GM23338 (cell line): Measurements from ENCODE around the gene C1QBP. TPM values are rescaled to one million over a fixed set of nuclear protein-coding genes. Genes with fewer than 3 reads are reported as not detected.

Experiments used
- ATAC-seq: fragments of 200-7000 bp; cut with Tn5 transposase; 3 replicates; pipeline ENCODE4 v1.9.1; 2020
- DNase-seq: peaks from one replicate; pipeline ENCODE4 v3.0.0-alpha.2; 2015; ENCODE audit warnings: low spot score
- H2AFZ ChIP-seq: fragments of 200-600 bp; sonication (generic); 2 replicates; pipeline ENCODE4 v1.8.0; 2016; ENCODE audit warnings: antibody characterized with exemption, mild to moderate bottlenecking, moderate library complexity
- H3F3A ChIP-seq: fragments of 200-600 bp; sonication (generic); replicated peaks from 2 replicates; pipeline ENCODE4 v1.8.0; 2017; ENCODE audit warnings: antibody characterized with exemption, mixed run types, low read depth
- H3K27ac ChIP-seq: fragments of 200-600 bp; sonication (generic); 2 replicates; pipeline ENCODE4 v1.6.1; 2016; ENCODE audit warnings: low read depth
- H3K27me3 ChIP-seq: fragments of 200-600 bp; sonication (generic); 2 replicates; pipeline ENCODE4 v1.8.0; 2016; ENCODE audit warnings: mild to moderate bottlenecking, mixed run types, moderate library complexity; ENCODE audit not compliant: insufficient read depth
- H3K36me3 ChIP-seq: fragments of 200-600 bp; sonication (generic); 2 replicates; pipeline ENCODE4 v1.8.0; 2016; ENCODE audit warnings: mild to moderate bottlenecking; ENCODE audit not compliant: insufficient read depth
- H3K4me1 ChIP-seq: fragments of 200-600 bp; sonication (generic); 2 replicates; pipeline ENCODE4 v1.8.0; 2016; ENCODE audit warnings: mild to moderate bottlenecking, moderate library complexity; ENCODE audit not compliant: insufficient read depth
- H3K4me2 ChIP-seq: fragments of 200-600 bp; sonication (generic); 2 replicates; pipeline ENCODE4 v1.7.1; 2017; ENCODE audit warnings: mixed run types
- H3K4me3 ChIP-seq: fragments of 200-600 bp; sonication (generic); 2 replicates; pipeline ENCODE4 v1.6.1; 2016; ENCODE audit warnings: mixed run types
- H3K79me2 ChIP-seq: fragments of 200-600 bp; sonication (generic); replicated peaks from 2 replicates; pipeline ENCODE4 v1.8.0; 2017; ENCODE audit warnings: mild to moderate bottlenecking; ENCODE audit not compliant: insufficient read depth
- H3K9me2 ChIP-seq: fragments of 200-600 bp; sonication (generic); 2 replicates; pipeline ENCODE4 v1.8.0; 2017; ENCODE audit not compliant: insufficient read depth
- H4K20me1 ChIP-seq: fragments of 200-600 bp; sonication (generic); replicated peaks from 2 replicates; pipeline ENCODE4 v1.8.0; 2017; ENCODE audit warnings: mild to moderate bottlenecking; ENCODE audit not compliant: insufficient read depth
- H3K27ac Mint-ChIP-seq: 2 replicates; pipeline ENCODE4 v1.8.0; 2020; ENCODE audit warnings: inconsistent platforms, mild to moderate bottlenecking, moderate library complexity, mixed read lengths
- H3K27me3 Mint-ChIP-seq: 3 replicates; pipeline ENCODE4 v1.8.0; 2022; ENCODE audit warnings: low read depth, mild to moderate bottlenecking, moderate library complexity, mixed read lengths, inconsistent platforms; ENCODE audit not compliant: insufficient read depth, poor library complexity
- H3K36me3 Mint-ChIP-seq: 3 replicates; pipeline ENCODE4 v1.8.0; 2021; ENCODE audit warnings: low read depth, mild to moderate bottlenecking, inconsistent platforms, moderate library complexity, mixed read lengths
- H3K4me1 Mint-ChIP-seq: 3 replicates; pipeline ENCODE4 v1.8.0; 2020; ENCODE audit warnings: mild to moderate bottlenecking, inconsistent platforms, mixed read lengths
- H3K4me3 Mint-ChIP-seq: 3 replicates; pipeline ENCODE4 v1.8.0; 2021; ENCODE audit warnings: moderate library complexity, mild to moderate bottlenecking, inconsistent platforms, mixed read lengths
- H3K9me3 Mint-ChIP-seq: 3 replicates; pipeline ENCODE4 v1.8.0; 2020; ENCODE audit warnings: moderate library complexity, mild to moderate bottlenecking, inconsistent platforms, mixed read lengths
- CREB1 ChIP-seq: fragments of 250-450 bp; sonication (Bioruptor Pico); IDR thresholded peaks from 2 replicates; pipeline ENCODE4 v1.5.0; 2020; ENCODE audit warnings: low read depth, mild to moderate bottlenecking, moderate library complexity
- EZH2 ChIP-seq: fragments of 200-600 bp; sonication (generic); IDR thresholded peaks from one replicate; pipeline ENCODE4 v1.8.0; 2017; ENCODE audit warnings: antibody characterized with exemption, mild to moderate bottlenecking, low read depth; ENCODE audit not compliant: unreplicated experiment
- EZH2phosphoT487 ChIP-seq: fragments of 200-600 bp; sonication (generic); IDR thresholded peaks from one replicate; pipeline ENCODE4 v1.8.1; 2018; ENCODE audit warnings: antibody characterized with exemption; ENCODE audit not compliant: unreplicated experiment
- JUNB ChIP-seq: IDR thresholded peaks from one replicate; pipeline ENCODE4 v1.6.1; 2016; ENCODE audit warnings: antibody characterized with exemption; ENCODE audit not compliant: unreplicated experiment
- STAT1 ChIP-seq: IDR thresholded peaks from one replicate; pipeline ENCODE4 v1.6.1; 2016; ENCODE audit warnings: antibody characterized with exemption; ENCODE audit not compliant: unreplicated experiment
- ZNF114 ChIP-seq: fragments of 250-450 bp; sonication (Bioruptor Pico); IDR thresholded peaks from 2 replicates; pipeline ENCODE4 v1.5.0; 2020; ENCODE audit warnings: mild to moderate bottlenecking, moderate library complexity
- ZNF331 ChIP-seq: fragments of 250-450 bp; sonication (Bioruptor Pico); IDR thresholded peaks from 2 replicates; pipeline ENCODE4 v1.5.0; 2020; ENCODE audit warnings: low read depth, mild to moderate bottlenecking, moderate library complexity
- polyA plus RNA-seq: library from polyadenylated mRNA; unstranded; fragments of >200 nt; fragmentation: Nextera tagmentation; extraction: Ambion mirVana; gene quantifications from 2 replicates; pipeline ENCODE4 v1.2.1, GENCODE V29; 2016
- total RNA-seq: library from RNA; depleted of rRNA; stranded (reverse); fragments of >200 nt; shearing (Covaris generic); gene quantifications from 2 replicates; pipeline ENCODE4 v1.2.3, GENCODE V29; 2014
- TF ChIP-seq, protein P1 (sequence below), 2 experiments: fragments of 200-600 bp in 1 of 2; sonication (generic) in 1 of 2; conservative IDR thresholded peaks; 2 replicates each; pipeline versions ENCODE4 v1.5.1 to v1.6.1; 2016 to 2017; ENCODE audit warnings: antibody characterized with exemption in 2 of 2, low read depth in 2 of 2, mild to moderate bottlenecking in 2 of 2, moderate library complexity in 1 of 2
- TF ChIP-seq, protein P2 (sequence below): IDR thresholded peaks from one replicate; pipeline ENCODE4 v1.6.1; 2018; ENCODE audit warnings: antibody characterized with exemption; ENCODE audit not compliant: unreplicated experiment

The C1QBP gene
- total and polyA plus RNA-seq, 2 experiments from 2014 or later, result 478 to 704 TPM

DNA sequence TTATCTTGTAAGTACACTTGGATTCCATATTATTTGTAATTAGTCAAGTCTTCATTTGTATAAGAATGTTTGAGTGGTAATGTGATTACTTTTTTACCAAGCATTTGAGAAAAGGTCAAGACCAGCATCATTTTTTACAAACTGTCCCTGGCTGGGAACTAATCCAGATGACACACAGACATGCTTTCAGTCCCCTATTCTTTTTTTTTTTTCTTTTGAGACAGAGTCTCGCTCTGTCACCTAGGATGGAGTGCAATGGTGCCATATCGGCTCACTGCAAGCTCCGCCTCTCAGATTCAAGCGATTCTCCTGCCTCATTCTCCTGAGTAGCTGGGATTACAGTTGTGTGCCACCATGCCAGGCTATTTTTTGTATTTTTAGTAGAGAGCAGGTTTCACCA lies 42.5 kb upstream of the C1QBP start:
- Histone ChIP-seq H3K79me2 (peaks cover 78% of the 10 kb centered on the region), H3K4me3 (no peak overlapping the region), H3K27ac (no peak overlapping the region), H3K9me2 (no peaks in the 10 kb centered on the region), H3K36me3 (peaks cover 38% of the 10 kb centered on the region), H2AFZ (no peak overlapping the region), H3F3A (no peaks in the 10 kb centered on the region), H3K27me3 (no peaks in the 10 kb centered on the region), H4K20me1 (peaks cover 8% of the 10 kb centered on the region; the same call in 1 of the 2 replicates), H3K4me2 (no peak overlapping the region), H3K4me1 (0 out of 2 replicates have a peak, but pooled peaks cover 8% of the 10 kb centered on the region)
- Mint-ChIP-seq H3K36me3 (peaks cover 71% of the 10 kb centered on the region), H3K27me3 (peaks cover 7% of the 10 kb centered on the region), H3K27ac (no peak overlapping the region), H3K4me1 (no peaks in the 10 kb centered on the region), H3K9me3 (no peaks in the 10 kb centered on the region), H3K4me3 (no peak overlapping the region)
- TF ChIP-seq, protein P1, sequence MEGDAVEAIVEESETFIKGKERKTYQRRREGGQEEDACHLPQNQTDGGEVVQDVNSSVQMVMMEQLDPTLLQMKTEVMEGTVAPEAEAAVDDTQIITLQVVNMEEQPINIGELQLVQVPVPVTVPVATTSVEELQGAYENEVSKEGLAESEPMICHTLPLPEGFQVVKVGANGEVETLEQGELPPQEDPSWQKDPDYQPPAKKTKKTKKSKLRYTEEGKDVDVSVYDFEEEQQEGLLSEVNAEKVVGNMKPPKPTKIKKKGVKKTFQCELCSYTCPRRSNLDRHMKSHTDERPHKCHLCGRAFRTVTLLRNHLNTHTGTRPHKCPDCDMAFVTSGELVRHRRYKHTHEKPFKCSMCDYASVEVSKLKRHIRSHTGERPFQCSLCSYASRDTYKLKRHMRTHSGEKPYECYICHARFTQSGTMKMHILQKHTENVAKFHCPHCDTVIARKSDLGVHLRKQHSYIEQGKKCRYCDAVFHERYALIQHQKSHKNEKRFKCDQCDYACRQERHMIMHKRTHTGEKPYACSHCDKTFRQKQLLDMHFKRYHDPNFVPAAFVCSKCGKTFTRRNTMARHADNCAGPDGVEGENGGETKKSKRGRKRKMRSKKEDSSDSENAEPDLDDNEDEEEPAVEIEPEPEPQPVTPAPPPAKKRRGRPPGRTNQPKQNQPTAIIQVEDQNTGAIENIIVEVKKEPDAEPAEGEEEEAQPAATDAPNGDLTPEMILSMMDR (conservative IDR thresholded peaks at IDR 0.05; ENCODE audit: low read depth in 2 of 2), result no peak
- TF ChIP-seq EZH2 (no peak), CREB1 (CRISPR knock-in tag) (no peak), EZH2phosphoT487 (no peak), JUNB (no peak), ZNF114 (CRISPR knock-in tag) (no peak), ZNF331 (CRISPR knock-in tag) (no peak)
- TF ChIP-seq, protein P2, sequence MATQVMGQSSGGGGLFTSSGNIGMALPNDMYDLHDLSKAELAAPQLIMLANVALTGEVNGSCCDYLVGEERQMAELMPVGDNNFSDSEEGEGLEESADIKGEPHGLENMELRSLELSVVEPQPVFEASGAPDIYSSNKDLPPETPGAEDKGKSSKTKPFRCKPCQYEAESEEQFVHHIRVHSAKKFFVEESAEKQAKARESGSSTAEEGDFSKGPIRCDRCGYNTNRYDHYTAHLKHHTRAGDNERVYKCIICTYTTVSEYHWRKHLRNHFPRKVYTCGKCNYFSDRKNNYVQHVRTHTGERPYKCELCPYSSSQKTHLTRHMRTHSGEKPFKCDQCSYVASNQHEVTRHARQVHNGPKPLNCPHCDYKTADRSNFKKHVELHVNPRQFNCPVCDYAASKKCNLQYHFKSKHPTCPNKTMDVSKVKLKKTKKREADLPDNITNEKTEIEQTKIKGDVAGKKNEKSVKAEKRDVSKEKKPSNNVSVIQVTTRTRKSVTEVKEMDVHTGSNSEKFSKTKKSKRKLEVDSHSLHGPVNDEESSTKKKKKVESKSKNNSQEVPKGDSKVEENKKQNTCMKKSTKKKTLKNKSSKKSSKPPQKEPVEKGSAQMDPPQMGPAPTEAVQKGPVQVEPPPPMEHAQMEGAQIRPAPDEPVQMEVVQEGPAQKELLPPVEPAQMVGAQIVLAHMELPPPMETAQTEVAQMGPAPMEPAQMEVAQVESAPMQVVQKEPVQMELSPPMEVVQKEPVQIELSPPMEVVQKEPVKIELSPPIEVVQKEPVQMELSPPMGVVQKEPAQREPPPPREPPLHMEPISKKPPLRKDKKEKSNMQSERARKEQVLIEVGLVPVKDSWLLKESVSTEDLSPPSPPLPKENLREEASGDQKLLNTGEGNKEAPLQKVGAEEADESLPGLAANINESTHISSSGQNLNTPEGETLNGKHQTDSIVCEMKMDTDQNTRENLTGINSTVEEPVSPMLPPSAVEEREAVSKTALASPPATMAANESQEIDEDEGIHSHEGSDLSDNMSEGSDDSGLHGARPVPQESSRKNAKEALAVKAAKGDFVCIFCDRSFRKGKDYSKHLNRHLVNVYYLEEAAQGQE, result no peak
- ATAC-seq (no peak), DNase-seq (no peak)

DNA sequence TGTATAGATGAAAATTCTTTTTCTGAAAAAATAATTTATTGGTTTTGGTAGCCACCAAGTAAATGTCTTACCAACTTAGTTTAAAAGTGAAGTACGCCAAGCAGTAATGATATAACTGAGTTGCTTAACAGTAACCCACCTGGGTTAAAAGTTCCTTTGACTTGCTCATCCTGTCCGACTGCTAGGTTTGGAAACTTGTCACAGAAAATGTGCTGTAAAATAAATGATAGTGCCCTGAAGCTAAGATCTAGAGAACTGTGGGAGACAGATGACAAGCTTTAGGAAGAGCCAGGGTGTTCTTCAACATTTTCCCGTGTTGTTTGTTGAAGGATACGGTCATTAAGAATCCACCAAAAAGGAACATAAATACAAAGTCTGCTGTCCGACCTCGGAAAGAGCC lies 42.0 kb upstream of the C1QBP start:
- no peaks in the 10 kb centered on the region for H3K9me2 ChIP-seq
- Mint-ChIP-seq H3K4me3 (no peak overlapping the region), H3K9me3 (no peaks in the 10 kb centered on the region), H3K27me3 (peaks cover 3% of the 10 kb centered on the region), H3K4me1 (no peaks in the 10 kb centered on the region), H3K27ac (no peak overlapping the region), H3K36me3 (peaks cover 75% of the 10 kb centered on the region)
- no peak for DNase-seq
- H3K4me3 ChIP-seq, result no peak overlapping the region
- no peak overlapping the region for H2AFZ ChIP-seq
- H3K4me1 ChIP-seq, result 0 out of 2 replicates have a peak, but pooled peaks cover 8% of the 10 kb centered on the region
- peaks cover 80% of the 10 kb centered on the region for H3K79me2 ChIP-seq
- no peak overlapping the region for H3K27ac ChIP-seq
- no peak for ATAC-seq
- no peaks in the 10 kb centered on the region for H3K27me3 ChIP-seq
- peaks cover 8% of the 10 kb centered on the region; the same call in 1 of the 2 replicates for H4K20me1 ChIP-seq
- H3K36me3 ChIP-seq, result peaks cover 38% of the 10 kb centered on the region
- H3K4me2 ChIP-seq, result no peak overlapping the region
- H3F3A ChIP-seq, result no peaks in the 10 kb centered on the region
- TF ChIP-seq, protein P2, result no peak
- TF ChIP-seq STAT1, result no peak
